ENCODE results near the gene IL11. TPM values are rescaled to one million over a fixed set of nuclear protein-coding genes. Genes with fewer than 3 reads are reported as not detected.
A peak's percentile ranks its signal among the peaks of the same experiment; 100 is the strongest.

The IL11 gene
- total and polyA plus RNA-seq, 5 experiments from 2014 or later, result 0.21 TPM; not detected in 4

DNA sequence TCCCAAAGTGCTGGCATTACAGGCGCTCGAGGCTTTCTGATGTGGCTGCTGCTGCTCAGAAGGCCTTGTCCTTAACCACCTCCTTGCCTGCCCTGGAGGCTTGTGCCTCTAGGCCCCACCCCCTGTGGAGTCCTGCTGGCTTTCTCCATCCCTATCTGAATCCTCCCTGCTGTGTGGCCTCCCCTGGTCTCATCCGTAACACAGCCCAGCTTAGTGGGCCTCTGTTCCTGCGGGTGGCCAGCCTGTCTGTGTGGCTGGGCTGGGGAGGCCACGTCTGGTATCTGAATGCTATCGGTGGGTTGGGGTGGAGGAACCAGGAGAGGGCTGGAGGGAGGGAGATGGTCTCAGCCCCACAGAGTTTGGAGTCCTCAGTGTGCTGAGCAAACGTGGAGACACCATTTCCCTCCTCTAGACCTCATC lies 20.2 kb upstream of the IL11 start:
- POLR2A ChIA-PET, result interaction anchor here (0.8 to 12.9 kb wide), 3 partner anchors 16 to 87 kb away, joined by 3 to 181 read pairs (median 3); partner anchors contain the start of genes KMT5C and UBE2S
- ATAC-seq (no peak), DNase-seq (no peak)
- Mint-ChIP-seq H3K27ac (peak overlapping the region in 9 of 10 donors; percentile 32 to 89 (median 81)), H3K27me3 (no peaks in the 10 kb centered on the region), H3K9me3 (peaks cover 0 to 2% (median 0%) of the 10 kb centered on the region in 9 donors), H3K4me1 (peaks cover 25 to 64% (median 59%) of the 10 kb centered on the region in 4 donors), H3K36me3 (peaks cover 9 to 56% (median 21%) of the 10 kb centered on the region in 3 donors), H3K4me3 (peak overlapping the region in 2 of 10 donors; percentile 24 to 66)

DNA sequence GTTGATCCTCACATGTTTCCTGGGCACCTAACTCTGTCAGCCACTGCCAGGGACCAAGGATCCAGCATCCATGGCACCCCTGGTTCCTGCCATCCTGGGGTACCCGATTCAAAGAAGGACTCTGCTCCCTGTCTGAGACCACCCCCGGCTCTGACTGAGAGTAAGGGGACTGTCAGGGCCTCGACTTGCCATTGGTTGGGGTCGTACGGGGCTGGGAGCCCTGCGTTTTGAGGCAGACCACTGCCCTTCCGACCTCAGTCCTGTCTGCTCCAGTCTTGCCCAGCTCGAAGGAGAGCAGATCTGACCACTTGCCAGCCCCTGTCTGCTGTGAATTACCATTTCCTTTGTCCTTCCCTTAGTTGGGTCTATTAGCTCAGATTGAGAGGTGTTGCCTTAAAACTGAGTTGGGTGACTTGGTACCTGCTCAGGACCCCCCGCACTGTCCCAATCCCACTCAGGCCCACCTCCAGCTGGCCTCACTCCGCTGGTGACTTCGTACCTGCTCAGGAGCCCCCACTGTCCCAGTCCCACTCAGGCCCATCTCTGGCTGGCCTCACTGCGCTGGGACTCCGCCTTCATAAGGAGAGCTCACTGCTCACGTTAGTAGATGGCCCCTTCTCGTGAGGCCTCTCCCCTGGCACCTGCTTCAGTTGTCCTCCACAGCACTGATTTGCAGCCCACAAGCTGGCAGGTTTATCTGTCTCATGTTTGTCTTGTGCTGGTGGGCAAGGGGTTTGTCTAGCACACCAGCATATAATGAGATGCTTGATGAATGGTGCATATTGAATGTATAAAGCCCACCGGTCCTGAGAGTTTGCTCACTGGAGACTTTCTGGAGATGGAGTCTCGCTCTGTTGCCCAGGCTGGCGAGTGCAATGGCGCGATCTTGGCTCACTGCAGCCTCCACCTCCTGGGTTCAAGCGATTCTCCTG lies 19.4 kb upstream of the IL11 start:
- POLR2A ChIA-PET, result interaction anchor here (3.3 to 12.9 kb wide), 2 partner anchors 9 to 17 kb away, joined by 19 to 181 read pairs; partner anchors contain the start of gene UBE2S

DNA sequence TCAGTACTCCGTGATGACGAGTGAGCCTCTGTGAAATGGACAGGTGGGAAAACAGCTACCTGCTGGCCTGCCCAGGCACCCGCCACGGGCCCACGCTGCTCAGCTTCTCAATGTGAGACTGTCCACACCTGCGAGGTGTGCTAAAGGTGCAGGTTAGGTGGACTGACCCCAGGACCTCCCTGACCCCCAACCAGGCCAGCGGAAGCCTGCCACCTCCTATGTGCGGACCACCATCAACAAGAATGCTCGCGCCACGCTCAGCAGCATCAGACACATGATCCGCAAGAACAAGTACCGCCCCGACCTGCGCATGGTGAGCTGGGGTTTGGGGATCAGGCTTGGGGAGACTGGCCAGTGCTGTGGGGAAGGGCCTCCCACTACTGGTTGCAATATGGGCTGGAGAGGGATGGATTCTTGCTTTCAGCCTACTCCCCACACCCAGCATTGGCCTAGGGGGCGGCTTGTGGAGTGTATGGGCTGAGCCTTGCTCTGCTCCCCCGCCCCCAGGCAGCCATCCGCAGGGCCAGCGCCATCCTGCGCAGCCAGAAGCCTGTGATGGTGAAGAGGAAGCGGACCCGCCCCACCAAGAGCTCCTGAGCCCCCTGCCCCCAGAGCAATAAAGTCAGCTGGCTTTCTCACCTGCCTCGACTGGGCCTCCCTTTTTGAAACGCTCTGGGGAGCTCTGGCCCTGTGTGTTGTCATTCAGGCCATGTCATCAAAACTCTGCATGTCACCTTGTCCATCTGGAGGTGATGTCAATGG lies 17.7 kb upstream of the IL11 start:
- Mint-ChIP-seq H3K4me3 (peak overlapping the region; percentile 99 to 100 (median 100)), H3K27me3 (no peaks in the 10 kb centered on the region), H3K36me3 (peaks cover 9 to 56% (median 21%) of the 10 kb centered on the region in 3 donors), H3K27ac (peak overlapping the region; percentile 31 to 100 (median 99)), H3K4me1 (peaks cover 26 to 79% (median 69%) of the 10 kb centered on the region in 4 donors), H3K9me3 (peaks cover 0 to 2% (median 0%) of the 10 kb centered on the region in 9 donors)
- DNase-seq (peak in 1 of 10 donors; percentile 59), ATAC-seq (no peak)
- POLR2A ChIA-PET, result interaction anchor here (0.7 to 12.9 kb wide), 6 partner anchors 11 to 284 kb away, joined by 3 to 181 read pairs (median 12); partner anchors contain the start of genes FIZ1 and UBE2S

More for the DNA sequence above, 19.4 kb upstream of the IL11 start:
- ATAC-seq, result no peak
- Mint-ChIP-seq H3K36me3 (peaks cover 9 to 56% (median 21%) of the 10 kb centered on the region in 3 donors), H3K4me3 (peak overlapping the region; percentile 45 to 99 (median 68)), H3K27ac (peak overlapping the region in 9 of 10 donors; percentile 24 to 86 (median 60)), H3K4me1 (peaks cover 25 to 70% (median 64%) of the 10 kb centered on the region in 4 donors), H3K9me3 (peaks cover 0 to 2% (median 0%) of the 10 kb centered on the region in 9 donors), H3K27me3 (no peaks in the 10 kb centered on the region)
- peak in 1 of 10 donors; percentile 27 for DNase-seq

DNA sequence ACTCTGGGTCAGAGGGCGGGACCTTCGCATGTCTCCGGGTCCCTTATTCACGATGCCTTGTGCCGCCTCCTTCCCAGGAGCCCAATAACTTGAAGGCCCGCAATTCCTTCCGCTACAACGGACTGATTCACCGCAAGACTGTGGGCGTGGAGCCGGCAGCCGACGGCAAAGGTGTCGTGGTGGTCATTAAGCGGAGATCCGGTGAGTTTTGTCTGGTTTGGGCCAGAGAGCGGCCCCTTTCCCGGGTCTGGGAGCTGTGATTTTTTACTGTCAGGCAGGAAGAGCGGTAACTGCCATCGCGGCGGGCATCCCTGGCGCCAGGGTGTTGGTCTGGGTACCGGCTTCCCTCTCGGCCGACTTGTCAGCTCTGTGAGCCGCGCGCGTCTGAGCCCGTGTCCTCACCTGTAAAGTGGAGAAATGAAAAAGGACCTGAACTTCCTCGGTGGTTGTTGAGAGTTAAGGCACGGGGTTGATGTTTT lies 16.3 kb upstream of the IL11 start:
- Mint-ChIP-seq H3K27ac (peak overlapping the region; percentile 98 to 100 (median 99)), H3K4me3 (peak overlapping the region; percentile 99 to 100 (median 100)), H3K27me3 (no peaks in the 10 kb centered on the region), H3K4me1 (peaks cover 35 to 82% (median 78%) of the 10 kb centered on the region in 4 donors), H3K36me3 (peaks cover 9 to 50% (median 21%) of the 10 kb centered on the region in 3 donors), H3K9me3 (peaks cover 0 to 2% (median 0%) of the 10 kb centered on the region in 9 donors)
- POLR2A ChIA-PET, result interaction anchor here (0.6 to 12.9 kb wide), 9 partner anchors 12 to 132 kb away, joined by 3 to 181 read pairs (median 19); partner anchors contain the start of genes KMT5C, PPP6R1 and UBE2S
- ATAC-seq, result no peak
- DNase-seq, result no peak

DNA sequence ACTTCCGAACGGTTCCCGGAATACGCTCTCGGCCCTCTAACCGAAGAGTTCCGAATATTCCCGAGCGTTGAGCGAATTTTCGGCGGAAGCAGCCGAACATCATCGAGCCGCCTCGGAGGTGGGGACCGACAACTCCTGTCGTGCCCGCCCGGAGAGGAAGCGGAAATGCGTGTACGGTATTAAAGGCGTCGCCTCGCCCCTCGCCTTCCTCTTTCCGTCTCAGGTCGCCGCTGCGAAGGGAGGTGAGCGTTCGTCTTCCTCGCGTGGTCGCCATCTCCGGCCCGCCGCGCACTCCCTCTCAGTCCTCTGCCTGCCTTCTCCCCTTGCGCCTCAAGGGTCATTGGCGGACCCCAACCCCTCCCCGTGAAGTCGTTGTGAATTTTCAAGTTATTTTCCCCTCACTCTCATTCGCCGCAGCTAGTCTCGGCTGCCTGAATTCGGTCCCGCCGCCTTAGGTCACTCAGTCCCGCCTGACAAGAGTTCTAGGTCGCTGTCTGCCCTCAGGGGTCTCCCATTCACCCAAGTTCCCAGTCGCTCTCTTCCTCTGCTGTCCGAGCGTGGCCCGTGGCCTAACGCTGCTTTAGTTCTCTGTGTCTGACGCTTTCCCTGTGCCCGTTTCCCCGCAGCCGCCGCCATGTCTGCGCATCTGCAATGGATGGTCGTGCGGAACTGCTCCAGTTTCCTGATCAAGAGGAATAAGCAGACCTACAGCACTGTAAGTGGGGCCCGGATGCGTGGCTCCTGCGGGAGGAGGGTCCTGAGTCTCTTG lies 15.6 kb upstream of the IL11 start, which contains the start of gene RPL28:
Gene RPL28 (plus strand): TSS at position 209 of the 769 bp plus-strand sequence. CDS start 426 bp downstream, at position 635.
- Mint-ChIP-seq H3K4me1 (peaks cover 36 to 79% (median 75%) of the 10 kb centered on the region in 4 donors), H3K9me3 (peaks cover 0 to 2% (median 0%) of the 10 kb centered on the region in 9 donors), H3K27me3 (no peaks in the 10 kb centered on the region), H3K36me3 (peaks cover 9 to 50% (median 21%) of the 10 kb centered on the region in 3 donors), H3K27ac (peak within 1 kb of the TSS; percentile 98 to 100 (median 99)), H3K4me3 (peak within 1 kb of the TSS; percentile 99 to 100 (median 100))
- POLR2A ChIA-PET, result interaction anchor here (0.5 to 12.9 kb wide), 8 partner anchors 13 to 131 kb away, joined by 3 to 181 read pairs (median 22); partner anchors contain the start of genes KMT5C, PPP6R1 and UBE2S
- DNase-seq, result peak; percentile 63 to 100 (median 99)
- ATAC-seq, result peak; percentile 73 to 81

DNA sequence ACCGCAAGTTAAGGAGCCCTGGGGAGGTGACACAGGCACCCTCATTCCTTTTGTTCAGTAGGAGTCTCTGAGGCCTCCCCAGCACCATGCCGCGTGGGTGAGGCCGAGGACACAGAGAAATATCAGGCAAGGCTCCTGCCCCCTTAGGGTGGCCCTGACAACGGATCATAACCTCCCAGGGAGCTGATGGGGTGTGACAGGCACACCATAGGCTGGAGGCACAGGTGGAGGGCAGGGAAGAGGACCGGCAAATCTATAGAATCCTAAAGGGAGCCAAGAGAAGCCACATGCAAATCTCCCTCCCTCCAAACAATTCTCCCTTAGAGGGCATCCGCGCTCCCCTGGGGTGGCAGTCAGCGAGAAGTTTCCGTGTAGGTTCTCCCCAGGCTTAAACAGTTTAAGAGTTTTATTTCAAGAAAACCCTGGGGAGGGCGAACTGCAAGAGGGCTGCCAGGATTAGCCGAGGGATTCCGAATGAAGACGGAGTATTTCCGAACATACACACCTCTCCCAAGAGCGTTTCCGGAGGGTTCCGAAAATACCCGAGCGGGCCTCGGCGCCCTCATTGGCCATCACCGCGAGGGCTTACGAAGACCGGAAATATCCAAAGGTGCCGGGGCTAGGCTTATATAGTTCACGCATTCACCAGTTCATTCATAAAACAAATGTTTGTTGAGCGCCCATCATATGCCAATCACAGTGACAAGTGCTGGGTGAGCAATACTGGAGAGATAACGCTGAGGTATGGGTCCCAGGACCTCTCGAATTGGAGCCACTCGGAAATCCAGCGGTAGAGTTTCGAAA lies 14.9 kb upstream of the IL11 start:
- peak overlapping the region; percentile 99 to 100 (median 100) for H3K4me3 Mint-ChIP-seq
- H3K27me3 Mint-ChIP-seq, result no peaks in the 10 kb centered on the region
- H3K36me3 Mint-ChIP-seq, result peaks cover 9 to 45% (median 21%) of the 10 kb centered on the region in 3 donors
- POLR2A ChIA-PET, result interaction anchor here (0.5 to 12.9 kb wide), 21 partner anchors 11 to 269 kb away, joined by 3 to 181 read pairs (median 5); partner anchors contain the start of genes CCDC106, GARIN5B, HSPBP1 and ISOC2
- H3K27ac Mint-ChIP-seq, result peak overlapping the region; percentile 98 to 100 (median 99)
- DNase-seq (peak; percentile 89 to 100 (median 96)), ATAC-seq (peak; percentile 77)
- H3K9me3 Mint-ChIP-seq, result peaks cover 0 to 2% (median 0%) of the 10 kb centered on the region in 9 donors
- peaks cover 33 to 73% (median 67%) of the 10 kb centered on the region in 4 donors for H3K4me1 Mint-ChIP-seq

DNA sequence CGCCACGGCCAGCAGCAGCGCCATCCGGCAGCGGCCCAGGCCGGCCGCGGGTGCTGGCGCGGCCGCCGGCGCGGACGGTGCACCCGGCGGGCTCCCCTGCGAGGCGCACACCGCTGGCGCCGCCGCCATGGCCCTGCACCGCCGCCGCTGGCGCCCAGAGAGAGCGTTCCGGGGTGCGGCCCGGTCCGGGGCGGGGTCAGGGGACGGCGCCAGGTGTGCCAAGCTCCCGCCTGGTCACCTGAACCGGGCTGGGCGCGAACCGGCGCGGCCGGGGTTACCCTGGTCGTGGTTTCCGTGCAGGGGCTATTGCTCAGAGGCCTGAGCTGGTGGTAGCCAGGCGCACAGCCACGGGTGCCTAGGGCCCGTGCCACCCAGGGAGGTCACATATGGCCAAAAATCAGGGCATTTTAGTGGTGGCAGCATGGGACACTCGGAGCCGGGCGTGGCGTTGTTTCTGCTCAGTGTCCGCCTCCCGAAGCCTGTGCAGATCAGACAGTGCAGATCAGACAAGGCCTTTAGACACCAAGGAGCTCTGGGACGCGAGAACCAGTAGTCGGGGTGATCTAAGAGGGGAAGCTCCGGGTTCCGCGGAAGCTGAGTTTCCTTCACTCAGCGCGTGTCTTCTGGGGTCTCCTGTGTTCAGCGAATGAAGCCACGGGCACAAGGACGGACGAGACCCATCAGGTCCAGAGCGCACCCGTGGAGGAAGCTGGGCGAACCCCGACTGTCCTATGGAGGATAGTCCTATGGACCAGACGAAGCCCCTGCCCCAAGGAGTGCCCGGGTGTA lies 14.1 kb upstream of the IL11 start, which contains the start of gene TMEM238:
Gene TMEM238 (minus strand): TSS at position 162 of the 789 bp plus-strand sequence. CDS start 33 bp downstream, at position 129.
- Mint-ChIP-seq H3K4me3 (peak within 1 kb of the TSS; percentile 99 to 100 (median 100)), H3K36me3 (peaks cover 9 to 37% (median 17%) of the 10 kb centered on the region in 3 donors), H3K9me3 (peaks cover 0 to 2% (median 0%) of the 10 kb centered on the region in 9 donors), H3K27me3 (no peaks in the 10 kb centered on the region), H3K27ac (peak within 1 kb of the TSS; percentile 98 to 100 (median 99)), H3K4me1 (peaks cover 27 to 65% (median 59%) of the 10 kb centered on the region in 4 donors)
- ATAC-seq (peak in 1 of 2 donors; percentile 14), DNase-seq (peak in 7 of 10 donors; percentile 37 to 68 (median 46))
- POLR2A ChIA-PET, result interaction anchor here (0.5 to 12.9 kb wide), 23 partner anchors 9 to 270 kb away, joined by 3 to 181 read pairs (median 5); partner anchors contain the start of genes CCDC106, GARIN5B, HSPBP1 and ISOC2

DNA sequence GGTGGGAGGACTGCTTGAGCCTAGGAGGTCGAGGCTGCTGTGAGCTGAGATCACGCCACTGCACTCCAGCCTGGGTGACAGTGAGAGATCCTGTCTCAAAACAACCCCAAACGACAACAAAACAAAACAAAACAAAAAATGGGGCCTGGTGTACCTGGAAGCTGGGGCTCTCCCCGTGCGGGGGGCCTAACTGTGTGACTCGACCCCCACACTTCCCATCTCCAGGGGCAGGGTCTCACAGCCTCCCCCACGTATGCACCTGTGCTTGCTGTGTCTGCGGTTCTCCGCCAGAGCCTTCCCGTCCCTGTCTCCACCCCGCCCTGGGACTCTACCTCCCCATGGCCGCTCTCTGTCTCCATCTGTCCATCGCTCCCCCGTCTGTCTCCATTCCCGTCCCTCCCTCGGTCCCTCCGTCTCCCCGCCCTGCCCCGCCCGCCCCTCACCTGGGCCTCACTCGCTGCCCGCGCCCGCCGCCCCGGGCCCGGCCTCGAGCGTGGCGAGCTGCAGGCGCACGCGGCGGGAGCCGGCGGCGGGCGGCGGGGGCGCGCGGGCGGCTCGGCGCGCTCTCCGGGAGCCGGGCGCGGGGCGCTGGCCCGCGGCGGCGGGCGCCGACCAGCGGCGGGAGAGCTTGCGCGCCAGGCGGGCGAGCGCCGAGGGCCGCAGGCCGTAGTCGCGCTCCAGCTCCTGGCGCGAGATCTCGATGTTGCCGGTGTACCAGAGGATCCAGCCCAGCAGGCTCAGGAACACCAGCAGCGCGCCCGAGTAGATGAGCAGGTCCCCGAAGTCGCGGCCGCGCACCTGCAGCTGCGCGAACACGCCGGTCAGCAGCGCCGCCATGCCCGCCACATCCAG lies 13.2 kb upstream of the IL11 start:
- H3K27me3 Mint-ChIP-seq, result no peaks in the 10 kb centered on the region
- H3K9me3 Mint-ChIP-seq, result peaks cover 0 to 2% (median 0%) of the 10 kb centered on the region in 9 donors
- H3K27ac Mint-ChIP-seq, result peak overlapping the region; percentile 48 to 92 (median 85)
- peaks cover 23 to 57% (median 51%) of the 10 kb centered on the region in 4 donors for H3K4me1 Mint-ChIP-seq
- H3K4me3 Mint-ChIP-seq, result peak overlapping the region; percentile 78 to 99 (median 84)
- peaks cover 9 to 29% (median 15%) of the 10 kb centered on the region in 3 donors for H3K36me3 Mint-ChIP-seq
- peak in 7 of 10 donors; percentile 37 to 69 (median 44) for DNase-seq
- POLR2A ChIA-PET, result interaction anchor here (0.6 to 12.9 kb wide), 18 partner anchors 8 to 271 kb away, joined by 3 to 181 read pairs (median 7); partner anchors contain the start of genes CCDC106, GARIN5B, HSPBP1 and KMT5C
- peak in 1 of 2 donors; percentile 7 for ATAC-seq

All from naive thymus-derived CD8-positive, alpha-beta T cell (primary cell).